T1000 (cell line): ENCODE measurements around the gene FKTN.

Experiments used
- DNase-seq: peaks from one replicate; lab custom pipeline; 2025; ENCODE audit warnings: mixed read lengths; lab: John Stamatoyannopoulos, UW

The FKTN gene

DNA sequence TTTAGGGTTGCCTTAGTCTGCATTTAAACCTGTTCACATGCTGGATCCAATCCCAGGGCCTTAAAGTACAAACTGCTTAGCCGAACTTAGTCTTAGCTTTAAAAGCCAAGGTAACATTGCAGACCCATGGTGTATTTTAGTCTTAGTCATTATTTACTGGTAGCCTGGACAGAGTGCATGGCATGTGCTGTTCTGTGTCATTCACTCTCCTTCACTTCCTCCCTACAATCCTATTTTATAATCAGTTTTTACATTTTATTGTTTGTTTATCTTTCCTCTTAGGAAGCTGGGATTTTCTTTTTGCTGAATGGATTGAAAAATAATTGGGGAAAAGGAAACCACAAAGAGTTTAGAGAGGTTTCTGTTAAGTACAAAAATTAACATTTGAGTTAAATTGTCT lies 74.9 kb downstream of the FKTN start:
- no peak for DNase-seq

DNA sequence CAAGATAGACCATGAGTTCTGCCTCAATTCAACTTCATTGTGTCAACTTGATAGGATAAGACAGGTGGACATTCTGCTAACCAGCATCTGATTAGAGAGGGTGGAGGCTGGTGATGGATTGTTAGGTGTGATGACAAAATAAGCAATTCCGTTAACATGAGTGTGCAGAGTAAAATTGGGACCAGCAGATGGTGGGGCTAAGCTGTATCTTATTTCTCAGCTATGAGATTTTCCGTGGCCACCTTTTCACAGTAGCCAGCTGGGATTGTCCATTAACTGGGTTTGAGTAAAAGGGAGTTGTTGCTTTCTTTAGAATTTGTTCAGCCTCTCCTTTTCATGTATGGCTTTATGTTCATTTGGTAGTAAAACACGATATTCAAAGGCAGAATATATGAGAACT lies 75.5 kb downstream of the FKTN start:
- DNase-seq: no peak

DNA sequence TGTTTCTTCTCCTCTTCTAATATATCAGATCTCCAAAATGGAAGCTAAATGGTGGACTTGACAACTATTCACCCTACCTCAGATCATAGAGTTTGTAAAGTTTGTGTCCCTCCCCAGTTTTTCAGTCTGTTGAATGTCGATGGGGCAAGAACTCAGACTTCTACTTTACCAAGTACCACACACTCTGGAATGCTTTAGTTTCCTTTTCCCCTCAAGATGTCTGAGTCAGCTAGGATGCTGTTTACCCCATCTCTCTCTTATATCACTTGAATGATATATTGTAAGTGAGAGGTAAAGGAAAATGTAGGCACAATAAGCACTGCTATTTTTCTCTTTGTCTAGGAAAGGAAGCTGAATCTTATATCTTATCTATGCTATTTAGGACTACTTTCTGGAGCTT lies 78.4 kb downstream of the FKTN start:
- no peak for DNase-seq

DNA sequence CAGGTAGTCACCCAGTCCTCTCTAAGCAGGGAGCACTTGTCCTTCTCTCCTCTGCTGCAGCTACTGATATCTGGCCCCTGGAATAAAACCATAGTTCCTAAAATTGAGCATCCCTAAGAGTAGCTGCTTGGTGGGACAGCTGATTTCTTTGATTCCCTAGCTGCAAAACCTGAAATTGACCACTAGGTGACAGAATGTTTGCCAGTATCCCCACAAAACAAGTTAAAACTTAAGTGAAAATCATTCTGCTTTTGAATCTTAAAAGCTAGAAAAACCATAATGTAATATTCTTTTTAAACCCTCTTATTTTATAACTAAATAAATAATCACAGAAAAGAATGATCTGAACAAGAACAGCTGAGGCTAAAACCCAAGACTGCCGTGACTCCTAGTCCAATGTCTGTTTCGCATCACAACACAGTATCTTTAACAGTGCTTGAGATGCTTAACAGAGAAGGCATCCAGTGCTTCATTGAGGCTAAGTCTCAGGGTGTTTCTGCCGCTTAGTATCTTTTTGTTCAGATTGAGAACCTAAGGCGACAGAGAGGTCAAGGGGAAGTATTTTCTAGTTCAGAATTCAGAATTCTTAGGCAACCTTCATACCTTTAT lies 80.0 kb downstream of the FKTN start:
- no peak for DNase-seq

DNA sequence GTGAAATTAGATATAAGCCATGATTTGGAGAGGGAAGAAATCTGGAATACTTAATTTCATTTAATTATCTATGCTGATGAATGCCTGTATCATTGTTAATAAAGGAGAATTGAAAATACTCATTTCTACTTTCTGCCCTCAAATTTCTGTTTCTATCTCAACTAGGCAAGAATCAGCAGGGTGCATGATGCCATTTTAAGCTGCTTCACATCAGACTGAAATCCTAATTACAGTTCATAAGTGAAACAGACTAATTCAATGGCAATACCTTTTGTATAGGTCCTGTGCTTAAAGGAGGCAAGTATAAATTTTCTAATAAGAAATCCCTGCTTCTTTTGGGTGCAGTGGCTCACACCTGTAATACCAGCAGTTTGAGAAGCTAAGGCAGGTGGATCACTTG lies 82.0 kb downstream of the FKTN start:
- no peak for DNase-seq

DNA sequence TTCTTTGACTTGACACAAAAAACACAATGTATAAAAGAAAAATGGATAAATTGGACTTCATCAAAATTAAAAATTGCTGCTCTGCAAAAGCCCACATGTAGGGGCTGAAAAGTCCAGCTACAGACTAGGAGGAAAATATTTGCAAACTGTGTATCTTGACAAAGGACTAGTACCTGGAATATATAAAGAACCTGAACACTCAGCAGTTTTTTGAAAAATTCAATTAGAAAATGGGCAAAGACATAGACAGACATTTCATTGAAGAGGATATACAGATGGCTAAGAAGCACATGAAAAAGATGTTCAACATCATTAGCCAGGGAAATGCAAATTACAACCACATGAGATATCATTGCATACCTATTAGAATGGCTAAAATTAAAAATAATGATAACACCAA lies 85.9 kb downstream of the FKTN start:
- DNase-seq: no peak

DNA sequence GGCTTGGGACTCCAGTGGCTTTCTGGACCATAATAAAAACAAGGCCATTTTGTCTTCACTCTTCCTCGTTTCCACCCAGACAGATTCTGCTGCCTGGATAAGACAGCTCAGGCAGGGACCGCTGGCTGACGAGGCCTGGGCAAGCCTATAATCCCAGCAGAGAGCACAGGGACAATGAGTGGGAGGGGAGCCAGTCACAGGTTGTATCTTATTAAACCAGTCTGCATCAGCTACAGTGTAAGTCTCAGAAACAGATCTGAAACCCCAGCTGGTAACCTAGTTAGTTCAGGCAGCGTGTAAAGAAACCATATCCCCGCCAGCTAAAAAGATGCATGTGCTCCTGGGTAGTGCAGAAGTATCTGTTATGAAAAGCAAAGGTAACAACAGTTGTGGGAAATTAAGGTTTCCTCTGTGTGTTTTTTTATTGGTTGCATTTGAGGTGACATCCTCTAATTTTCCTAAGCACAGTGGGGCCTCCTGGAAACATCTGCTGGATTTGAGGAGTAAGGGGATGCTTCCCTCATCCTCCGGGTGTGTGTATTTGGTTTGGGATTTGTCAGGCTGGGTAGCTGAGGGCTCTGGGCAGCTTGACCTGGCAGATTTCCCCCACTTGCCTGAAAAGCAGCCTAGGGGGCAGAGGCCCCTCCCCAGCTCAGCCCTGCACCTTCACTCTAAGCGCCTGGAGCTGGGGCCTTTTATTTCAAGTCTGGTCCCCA lies 89.1 kb downstream of the FKTN start:
- no peak for DNase-seq

DNA sequence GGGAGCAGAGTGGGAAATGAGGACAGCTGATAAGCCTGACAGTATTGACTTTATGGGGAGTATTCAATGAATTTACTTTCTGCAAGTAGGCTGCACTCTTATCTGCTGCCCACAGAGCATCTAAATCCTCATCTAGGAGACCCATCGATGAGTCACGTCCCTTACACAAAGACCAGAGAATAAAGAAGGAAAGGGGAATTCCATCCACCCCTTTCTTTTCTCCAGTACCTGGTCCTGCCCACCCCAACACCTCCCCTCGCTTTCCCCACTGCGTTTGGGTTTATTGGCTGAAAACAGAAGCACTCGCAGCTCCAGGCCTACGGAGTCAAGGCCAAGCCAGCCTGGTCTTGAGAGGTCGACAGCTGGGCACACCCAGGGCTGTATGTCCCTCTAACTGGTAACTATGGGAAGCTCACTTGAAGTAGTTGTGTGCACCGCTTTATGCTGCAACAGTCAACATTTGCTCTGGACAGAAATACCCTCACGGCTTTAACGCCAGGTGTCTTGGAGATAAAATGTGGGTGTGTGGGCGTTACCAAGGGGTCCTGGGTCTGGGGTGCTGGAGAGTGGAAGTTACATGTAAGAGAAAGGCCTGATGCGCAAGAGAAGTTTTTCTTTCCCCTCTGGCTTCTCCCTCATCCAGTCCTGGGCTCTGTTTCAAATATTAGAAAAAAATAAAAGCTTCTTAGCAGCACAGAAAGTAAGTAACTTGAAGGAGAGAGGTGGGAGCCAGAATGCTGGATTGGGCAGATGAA lies 89.8 kb downstream of the FKTN start:
- no peak for DNase-seq

DNA sequence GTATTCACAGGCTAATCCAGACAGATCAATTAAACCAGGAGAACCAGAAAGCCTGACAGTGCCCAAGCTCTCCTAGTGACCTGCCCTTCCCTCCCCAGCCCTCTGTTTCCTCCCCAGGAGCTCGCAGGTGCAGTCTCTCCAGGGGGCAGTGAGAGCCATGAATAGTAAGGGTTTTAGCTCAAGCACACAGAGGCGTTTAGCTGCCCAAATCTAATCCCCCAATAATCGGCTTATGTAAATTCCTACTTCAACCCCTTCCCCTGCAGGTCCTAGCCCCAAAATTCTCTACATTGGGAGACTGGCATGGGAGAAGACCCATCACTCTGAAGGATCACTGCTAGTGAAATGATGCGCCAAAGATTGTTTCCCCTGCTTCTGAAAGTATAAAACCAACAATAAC lies 93.9 kb downstream of the FKTN start:
- DNase-seq: no peak

DNA sequence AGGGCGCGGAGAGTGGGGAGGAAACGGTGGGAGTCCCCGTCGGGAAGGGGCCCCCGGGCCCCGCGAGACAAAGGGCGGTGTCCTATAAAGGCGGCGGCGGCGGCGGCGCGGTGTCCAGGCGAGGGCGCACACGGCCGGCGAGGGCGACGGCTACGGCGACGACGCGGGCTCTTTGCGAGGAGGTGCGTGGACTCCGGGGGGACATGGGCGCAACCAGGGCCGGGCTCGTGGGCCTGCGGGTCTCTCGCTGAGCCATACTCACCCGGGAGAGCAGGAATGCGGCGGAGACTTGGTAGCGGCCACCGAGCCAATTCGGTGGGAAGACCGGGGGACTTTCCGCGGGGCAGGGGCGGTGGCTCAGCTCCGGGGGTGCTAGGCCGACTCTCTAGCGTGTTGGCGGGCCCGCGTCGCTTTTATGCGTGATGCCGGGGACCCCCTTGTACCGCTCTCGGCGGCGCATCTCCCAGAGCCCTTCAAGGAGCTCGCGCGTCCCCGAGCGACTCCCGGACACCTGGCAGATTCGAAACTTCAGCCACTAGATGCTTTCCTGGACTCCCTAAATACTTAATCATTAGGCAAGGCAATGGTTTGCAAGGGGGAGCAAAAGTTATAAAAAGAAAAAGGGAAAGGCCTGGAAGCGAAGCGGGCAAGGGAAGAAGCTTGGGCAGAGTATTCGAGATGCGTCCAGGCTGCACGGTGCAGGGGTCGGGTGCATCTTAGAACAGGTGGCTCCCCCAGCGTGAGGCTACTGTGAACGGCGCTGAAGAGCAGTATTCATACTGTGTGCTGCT lies 98.4 kb downstream of the FKTN start:
- no peak for DNase-seq

DNA sequence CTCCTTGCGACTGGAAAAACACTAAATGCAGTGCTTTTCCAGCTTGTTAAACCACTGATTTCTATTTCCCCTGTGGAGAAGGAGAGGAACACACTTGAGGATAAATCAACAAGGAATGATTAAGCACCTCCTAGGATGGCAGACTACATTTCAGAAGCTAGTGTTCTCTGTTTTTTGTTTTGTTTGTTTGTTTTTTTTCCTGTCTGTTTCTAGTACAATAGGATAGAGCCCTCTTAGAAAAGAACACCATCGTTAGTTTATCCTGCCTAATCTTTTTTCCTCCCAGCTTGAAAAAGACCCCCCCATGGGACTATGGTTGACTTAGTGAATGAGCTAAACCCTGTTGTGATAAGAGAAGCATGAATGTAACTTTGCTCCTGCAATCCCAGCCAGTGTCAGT lies 100.4 kb downstream of the FKTN start:
- no peak for DNase-seq

DNA sequence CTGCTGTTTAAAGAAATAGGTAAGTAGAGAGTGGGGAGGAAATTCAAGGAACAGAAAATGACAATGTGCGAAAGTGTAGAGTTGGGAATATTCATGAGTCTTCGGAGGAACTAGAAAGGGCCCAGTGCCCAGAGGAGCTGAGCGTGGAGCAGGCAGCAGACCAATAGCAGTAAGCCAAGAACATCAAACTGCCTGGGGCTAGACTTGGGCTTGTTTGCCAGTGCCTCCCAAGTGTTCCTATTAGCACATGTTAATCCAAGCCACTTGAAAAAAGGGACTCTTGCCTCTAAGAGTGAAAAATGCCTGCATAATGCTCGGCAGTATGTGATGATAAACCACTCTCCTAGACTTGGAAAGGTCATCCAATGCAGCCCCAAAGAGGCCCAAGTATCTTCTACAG lies 103.1 kb downstream of the FKTN start:
- DNase-seq: no peak

DNA sequence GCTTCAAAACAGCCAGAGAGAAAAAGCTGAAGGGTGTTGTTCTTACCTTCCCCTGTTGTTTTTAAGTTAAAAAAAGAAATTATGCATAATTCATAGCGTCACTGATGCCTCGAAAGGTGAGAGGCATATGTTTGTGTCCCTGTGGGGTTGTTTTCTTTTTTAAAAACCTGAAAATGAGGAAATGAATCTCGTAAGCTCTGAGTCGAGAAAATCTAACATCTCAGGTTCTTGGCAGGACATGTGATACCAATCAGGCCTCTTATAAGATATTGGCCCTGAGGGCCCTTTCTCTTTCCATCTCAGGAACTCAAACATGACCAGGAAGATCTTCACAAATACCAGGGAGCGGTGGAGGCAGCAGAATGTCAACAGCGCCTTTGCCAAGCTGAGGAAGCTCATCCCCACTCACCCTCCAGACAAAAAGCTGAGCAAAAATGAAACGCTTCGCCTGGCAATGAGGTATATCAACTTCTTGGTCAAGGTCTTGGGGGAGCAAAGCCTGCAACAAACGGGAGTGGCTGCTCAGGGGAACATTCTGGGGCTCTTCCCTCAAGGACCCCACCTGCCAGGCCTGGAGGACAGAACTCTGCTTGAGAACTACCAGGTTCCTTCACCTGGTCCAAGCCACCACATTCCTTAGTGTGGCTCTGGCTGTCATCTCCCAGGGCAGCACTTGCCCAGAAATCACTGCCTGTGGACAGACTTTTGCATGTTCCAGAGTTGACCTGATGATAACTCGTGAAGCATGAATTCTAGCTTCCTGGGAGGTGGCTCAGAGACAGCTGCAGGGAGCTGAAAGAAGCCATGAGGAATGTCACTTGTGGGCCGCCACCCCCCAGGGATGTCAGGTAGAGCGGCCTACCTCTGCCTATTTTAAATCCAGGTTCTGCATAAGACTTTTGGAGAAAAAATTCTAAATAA lies 104.5 kb downstream of the FKTN start, which contains the start of gene TAL2:
TSS of gene TAL2 (plus strand) at position 274 of the 921 bp plus-strand sequence. CDS start at position 314, 40 bp downstream.
- no peak for DNase-seq

DNA sequence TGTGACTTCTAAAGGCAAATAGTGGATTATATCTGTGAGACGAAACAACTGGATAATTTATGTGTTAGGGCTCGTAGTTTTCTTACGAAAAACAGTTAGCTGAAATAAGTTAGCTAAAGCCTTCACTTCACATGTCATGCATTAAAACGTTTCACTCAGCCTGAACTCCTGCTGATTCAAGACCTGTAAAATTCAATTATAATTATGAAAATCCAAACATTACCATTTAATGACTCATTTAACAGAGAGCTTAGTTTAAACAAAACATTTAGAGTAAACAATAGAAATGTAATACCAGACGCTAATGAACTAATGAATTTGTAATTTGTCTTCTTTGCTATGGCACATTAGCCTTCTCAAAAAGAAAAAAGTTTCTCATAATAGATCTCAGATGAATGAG lies 106.0 kb downstream of the FKTN start:
- DNase-seq: no peak

DNA sequence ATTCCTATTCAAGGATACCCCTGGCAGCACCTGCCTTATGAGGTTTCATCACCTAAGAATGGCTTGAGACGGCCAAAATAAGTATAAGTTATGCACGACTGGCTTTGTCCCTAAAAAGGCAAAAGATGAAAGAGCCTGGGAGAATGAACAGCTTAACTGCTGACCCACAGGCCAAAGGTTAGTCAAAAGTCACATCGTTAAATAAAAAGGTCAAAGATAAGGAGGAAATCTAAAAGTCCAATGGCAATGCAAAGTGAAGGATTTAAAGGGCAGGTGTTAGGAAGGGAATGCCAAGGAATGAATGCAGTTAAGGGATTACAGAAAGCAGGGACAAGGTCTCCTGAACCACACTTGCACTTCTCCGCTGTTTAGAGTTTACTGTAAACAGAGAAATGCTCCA lies 109.9 kb downstream of the FKTN start:
- DNase-seq: no peak

DNA sequence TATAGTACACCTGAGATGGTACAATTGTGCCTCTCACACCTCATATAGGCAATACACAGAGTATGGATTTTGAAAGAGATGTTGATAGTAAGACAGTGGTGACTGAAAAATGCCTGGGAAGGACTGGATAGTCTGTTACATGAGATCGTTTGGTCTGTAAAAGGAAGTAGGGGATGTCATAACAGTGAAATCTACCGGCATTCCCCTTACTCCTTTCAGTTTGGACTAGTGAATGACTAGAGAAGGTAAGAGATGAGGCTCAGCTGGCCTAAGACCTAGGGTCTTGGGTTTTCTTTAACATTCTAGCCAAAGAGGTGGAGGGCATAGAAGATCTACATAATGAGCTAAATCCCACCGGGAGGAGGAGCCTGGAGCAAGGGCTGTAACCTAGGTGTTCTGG lies 112.4 kb downstream of the FKTN start:
- DNase-seq: no peak

DNA sequence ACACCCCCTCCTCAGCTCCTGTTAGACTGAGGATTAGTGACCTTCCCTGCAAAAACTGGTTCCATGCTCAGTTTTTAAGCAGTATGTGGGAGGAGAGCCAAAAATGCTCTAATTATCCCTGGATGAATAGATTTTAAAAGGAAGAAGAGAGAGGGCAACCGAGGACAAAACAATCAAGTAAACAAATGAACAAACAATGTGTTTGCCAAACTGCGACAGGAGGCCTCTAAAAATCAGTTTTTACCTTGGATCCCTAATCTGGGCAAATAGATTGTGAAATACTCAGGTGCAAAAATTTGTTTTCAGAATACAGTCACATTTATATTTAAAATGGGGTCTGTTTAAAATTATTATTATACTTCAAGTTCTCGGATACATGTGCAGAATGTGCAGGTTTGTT lies 112.8 kb downstream of the FKTN start:
- no peak for DNase-seq

DNA sequence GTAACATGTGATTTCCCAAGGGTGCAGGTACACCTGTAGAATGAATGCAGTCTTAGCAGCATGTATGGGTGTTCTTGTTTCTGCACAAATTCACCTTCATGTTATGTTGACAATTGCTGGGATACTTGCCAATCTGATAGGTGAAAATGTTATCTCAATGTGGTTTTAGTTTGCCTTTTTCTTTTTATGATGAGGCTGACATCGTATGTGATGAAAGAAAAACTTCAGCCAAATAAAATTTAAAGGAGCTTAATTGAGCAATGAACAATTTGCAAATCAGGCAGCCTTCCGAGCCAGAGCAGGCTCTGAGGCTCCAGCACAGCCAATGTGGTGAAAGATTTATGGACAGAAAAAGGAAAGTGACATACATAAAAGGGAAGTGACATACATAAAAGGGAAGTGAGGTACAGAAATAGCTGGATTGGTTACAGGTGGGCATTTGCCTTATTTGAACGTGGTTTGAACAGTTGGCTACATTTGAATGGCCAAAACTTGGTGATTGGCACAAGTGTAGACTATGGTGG lies 114.8 kb downstream of the FKTN start:
- DNase-seq: no peak

DNA sequence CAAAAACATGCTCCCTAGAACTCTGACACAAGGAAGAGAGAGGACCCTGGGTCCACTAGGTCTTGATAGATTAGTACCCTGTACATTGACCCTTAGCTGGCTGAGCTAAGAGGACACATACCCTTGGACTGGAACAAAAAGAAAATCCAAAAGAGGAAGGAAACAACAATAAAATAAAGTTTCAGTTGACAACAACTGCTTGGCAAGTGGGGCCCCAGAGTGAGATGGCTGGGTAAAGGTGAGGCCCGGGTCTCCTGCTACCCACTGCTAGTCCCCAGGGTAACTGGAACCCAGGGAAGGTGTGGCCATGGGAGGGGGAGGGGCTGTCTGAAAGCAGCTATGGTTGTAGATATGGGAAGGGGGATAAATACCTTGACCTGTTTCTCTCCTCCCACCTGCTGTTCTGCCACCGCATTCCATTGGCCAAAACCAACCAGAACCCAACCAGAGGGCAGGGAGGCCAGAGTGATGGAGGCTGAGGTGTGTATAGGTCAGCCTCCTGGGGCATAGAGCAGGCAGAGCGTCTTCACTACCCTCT lies 116.0 kb downstream of the FKTN start:
- no peak for DNase-seq

DNA sequence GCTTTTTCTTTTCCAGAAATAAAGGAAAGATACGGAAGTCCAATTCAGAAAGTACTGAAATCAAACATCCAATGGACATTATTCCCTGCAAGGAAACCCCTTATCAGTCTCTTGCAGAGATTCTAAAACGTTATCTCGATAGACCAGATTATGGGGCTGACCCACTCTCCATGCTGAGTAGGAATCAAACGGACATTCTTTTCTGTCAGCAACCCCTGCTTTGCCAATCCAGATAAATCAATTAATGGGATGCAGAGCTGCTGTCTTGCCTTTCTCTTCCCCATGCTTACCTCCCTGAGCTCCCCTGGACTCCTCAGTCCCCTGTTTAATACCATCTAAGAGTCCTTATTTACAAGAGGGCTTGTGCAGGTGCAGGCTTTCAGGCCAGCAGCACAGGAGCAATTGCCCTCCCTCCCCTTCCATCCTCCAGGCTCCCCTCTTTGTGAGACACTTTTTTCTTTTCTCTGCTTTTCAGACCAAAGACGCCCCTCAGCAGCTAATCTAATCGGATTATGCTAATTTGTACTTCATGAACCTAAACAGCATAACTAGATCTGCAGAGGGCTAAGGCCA lies 118.5 kb downstream of the FKTN start:
- DNase-seq: no peak
